HT-29 (cell line): ENCODE data around the gene KIN. TPM values are rescaled to one million over a fixed set of nuclear protein-coding genes. Genes with fewer than 3 reads are reported as not detected.

ENCODE experiments used
- total RNA-seq: library from RNA; depleted of rRNA; stranded (reverse); fragments of >200 nt; shearing (Covaris generic); gene quantifications from 2 replicates; pipeline ENCODE4 v1.2.3, GENCODE V29; 2014; rRNA removed

KIN gene
- total RNA-seq, 1 experiment from 2014 or later = 3.0 TPM

Other genes with a start within 250 kb of the KIN start
- not detected in 2 replicates for gene ITIH5, start 121.0 kb downstream of the KIN start, total RNA-seq
- not detected in 2 replicates for gene ITIH2, start 84.7 kb downstream of the KIN start, total RNA-seq
- 145 and 147 TPM in 2 replicates for gene ATP5F1C, start 184 bp upstream of the KIN start, total RNA-seq
- 2.3 and 2.5 TPM in 2 replicates for gene TAF3, start 30.5 kb upstream of the KIN start, total RNA-seq